H1 (cell line): ENCODE measurements around the gene SMIM32. TPM values are rescaled to one million over a fixed set of nuclear protein-coding genes. Genes with fewer than 3 reads are reported as not detected.

Experiments used
- CTCF ChIA-PET: fragments of 300-600 bp; sonication (Branson Sonifier 250); formaldehyde crosslinking; loops from one replicate; lab custom pipeline; 2021; ENCODE audit not compliant: partially characterized antibody; lab: Charles Lee
- POLR2A ChIA-PET: fragments of 300-600 bp; sonication (Branson Sonifier 250); formaldehyde crosslinking; loops from one replicate; lab custom pipeline; 2021; ENCODE audit warnings: inconsistent platforms; ENCODE audit not compliant: partially characterized antibody; lab: Charles Lee
- DNase-seq, 2 experiments: peaks; one replicate each; pipeline versions ENCODE4 v3.0.0 to v3.0.0-alpha.2; 2010 to 2022; ENCODE audit warnings: low spot score in 2 of 2, low read depth in 1 of 2, mixed read lengths in 1 of 2
- FAIRE-seq: peaks from 2 replicates; lab custom pipeline; 2011; peaks lifted over from hg19 to GRCh38; lab: Jason Lieb, UNC
- H2AFZ ChIP-seq: 2 replicates; pipeline ENCODE4 v1.8.1; 2012; ENCODE audit warnings: low read length, inconsistent platforms
- H2AK5ac ChIP-seq: 2 replicates; pipeline ENCODE4 v1.6.1; 2013; ENCODE audit warnings: low read depth, low read length
- H2BK120ac ChIP-seq: replicated peaks from 2 replicates; pipeline ENCODE3; 2013; ENCODE audit warnings: low read depth, low read length, inconsistent platforms
- H2BK12ac ChIP-seq: 2 replicates; pipeline ENCODE4 v1.6.1; 2013; ENCODE audit warnings: low read depth, low read length
- H2BK15ac ChIP-seq: 2 replicates; pipeline ENCODE4 v1.6.1; 2013; ENCODE audit warnings: low read length
- H2BK20ac ChIP-seq: 2 replicates; pipeline ENCODE4 v1.6.1; 2013; ENCODE audit warnings: low read length
- H2BK5ac ChIP-seq: 2 replicates; pipeline ENCODE4 v1.6.1; 2013; ENCODE audit warnings: low read depth, low read length
- H3K14ac ChIP-seq: 2 replicates; pipeline ENCODE4 v1.6.1; 2013; ENCODE audit warnings: inconsistent platforms; ENCODE audit not compliant: insufficient read length
- H3K18ac ChIP-seq: 2 replicates; pipeline ENCODE4 v1.6.1; 2013; ENCODE audit warnings: low read length; ENCODE audit errors: extremely low read depth
- H3K23ac ChIP-seq: 2 replicates; pipeline ENCODE4 v1.6.1; 2013; ENCODE audit warnings: inconsistent platforms; ENCODE audit not compliant: insufficient read length
- H3K23me2 ChIP-seq: 2 replicates; pipeline ENCODE4 v1.6.1; 2013; ENCODE audit warnings: low read depth, low read length
- H3K27ac ChIP-seq: 2 replicates; pipeline ENCODE4 v1.6.1; 2011; ENCODE audit warnings: low read depth, low read length, inconsistent platforms
- H3K27me3 ChIP-seq, 4 experiments: replicated peaks in 1 of 4; 1 replicate in 1 of 4; 2 replicates in 3 of 4; pipeline versions ENCODE4 v1.6.1 to v1.8.1; 2011 to 2013; ENCODE audit warnings: low read length in 3 of 4, mild to moderate bottlenecking in 3 of 4, inconsistent platforms in 2 of 4, mixed read lengths in 2 of 4, moderate library complexity in 1 of 4; ENCODE audit not compliant: control insufficient read depth in 3 of 4, insufficient read depth in 3 of 4; ENCODE audit errors: extremely low read depth in 1 of 4
- H3K36me3 ChIP-seq, 4 experiments: 2 replicates each; pipeline versions ENCODE4 v1.6.1 to v1.8.1; 2011 to 2013; ENCODE audit warnings: mild to moderate bottlenecking in 4 of 4, low read length in 3 of 4, moderate library complexity in 2 of 4, control low read depth in 1 of 4, inconsistent platforms in 1 of 4; ENCODE audit not compliant: insufficient read depth in 4 of 4, control insufficient read depth in 2 of 4
- H3K4ac ChIP-seq: replicated peaks from 2 replicates; pipeline ENCODE3; 2013; ENCODE audit warnings: low read length, low read depth, mixed read lengths, inconsistent platforms; ENCODE audit not compliant: insufficient read length
- H3K4me1 ChIP-seq, 4 experiments: replicated peaks in 1 of 4; 1 replicate in 1 of 4; 2 replicates in 3 of 4; pipeline versions ENCODE4 v1.6.1 to v1.8.1; 2011 to 2013; ENCODE audit warnings: low read length in 3 of 4, inconsistent platforms in 2 of 4, mixed read lengths in 1 of 4; ENCODE audit not compliant: insufficient read depth in 4 of 4, control insufficient read depth in 3 of 4
- H3K4me2 ChIP-seq, 2 experiments: 2 replicates each; pipeline versions ENCODE4 v1.6.1 to v1.8.1; 2011 to 2013; ENCODE audit warnings: low read depth in 2 of 2, low read length in 2 of 2, control low read depth in 1 of 2, inconsistent platforms in 1 of 2, mild to moderate bottlenecking in 1 of 2; ENCODE audit not compliant: insufficient read depth in 1 of 2
- H3K4me3 ChIP-seq, 4 experiments: fragments of 200-600, 300-600 bp in 1 of 4; sonication (generic), shearing (Covaris generic), sonication (Bioruptor Twin) in 1 of 4; 2 replicates each; pipeline versions ENCODE4 v1.5.1 to v1.8.1; 2011 to 2016; ENCODE audit warnings: low read length in 4 of 4, low read depth in 3 of 4, control low read depth in 2 of 4, inconsistent platforms in 2 of 4, mild to moderate bottlenecking in 2 of 4, mixed read lengths in 1 of 4, moderate library complexity in 1 of 4; ENCODE audit not compliant: insufficient read depth in 2 of 4; ENCODE audit errors: extremely low read depth in 1 of 4
- H3K56ac ChIP-seq: replicated peaks from 2 replicates; pipeline ENCODE3; 2013; ENCODE audit warnings: low read depth, mild to moderate bottlenecking, mixed read lengths, low read length, inconsistent platforms; ENCODE audit not compliant: insufficient read length
- H3K79me1 ChIP-seq: 2 replicates; pipeline ENCODE4 v1.6.1; 2013; ENCODE audit warnings: low read depth, low read length, control low read depth
- H3K79me2 ChIP-seq, 2 experiments: 2 replicates each; pipeline versions ENCODE4 v1.6.1 to v1.8.1; 2012 to 2013; ENCODE audit warnings: low read length in 2 of 2, mild to moderate bottlenecking in 2 of 2, inconsistent platforms in 1 of 2; ENCODE audit not compliant: insufficient read depth in 2 of 2, control insufficient read depth in 1 of 2
- H3K9ac ChIP-seq, 4 experiments: replicated peaks in 1 of 4; 1 replicate in 1 of 4; 2 replicates in 3 of 4; pipeline versions ENCODE4 v1.6.1 to v1.8.1; 2011 to 2013; ENCODE audit warnings: low read depth in 3 of 4, low read length in 3 of 4, control low read depth in 2 of 4, mild to moderate bottlenecking in 2 of 4, moderate library complexity in 2 of 4, inconsistent platforms in 1 of 4; ENCODE audit errors: extremely low read depth in 1 of 4
- H3K9me3 ChIP-seq, 2 experiments: 2 replicates each; pipeline versions ENCODE4 v1.6.1 to v1.8.1; 2012 to 2013; ENCODE audit warnings: mild to moderate bottlenecking in 2 of 2, moderate library complexity in 2 of 2, control low read depth in 1 of 2, inconsistent platforms in 1 of 2, low read depth in 1 of 2, low read length in 1 of 2, mixed read lengths in 1 of 2; ENCODE audit not compliant: insufficient read depth in 2 of 2
- H4K20me1 ChIP-seq, 2 experiments: replicated peaks in 1 of 2; 2 replicates each; pipeline versions ENCODE3 to v1.8.1; 2011 to 2013; ENCODE audit warnings: inconsistent platforms in 2 of 2, low read length in 2 of 2, mild to moderate bottlenecking in 1 of 2; ENCODE audit not compliant: insufficient read depth in 2 of 2, control insufficient read depth in 1 of 2
- H4K5ac ChIP-seq: 2 replicates; pipeline ENCODE4 v1.6.1; 2013; ENCODE audit warnings: low read length, low read depth, mixed read lengths, inconsistent platforms; ENCODE audit not compliant: insufficient read length
- H4K8ac ChIP-seq: 2 replicates; pipeline ENCODE4 v1.8.0; 2013; ENCODE audit warnings: mild to moderate bottlenecking, moderate library complexity, low read length, inconsistent platforms; ENCODE audit not compliant: insufficient read depth; ENCODE audit errors: extremely low read depth
- H4K91ac ChIP-seq: replicated peaks from 2 replicates; pipeline ENCODE3; 2013; ENCODE audit warnings: low read length, mixed read lengths, inconsistent platforms; ENCODE audit not compliant: insufficient read length
- ATF2 ChIP-seq: IDR thresholded peaks from 2 replicates; pipeline ENCODE4 v1.6.1; 2012; ENCODE audit warnings: low read length, inconsistent platforms
- BRCA1 ChIP-seq: IDR thresholded peaks from 2 replicates; pipeline ENCODE4 v1.6.1; 2012; ENCODE audit warnings: low read depth, low read length, improper control_type of control experiment
- CBX5 ChIP-seq: fragments of 300-800, 300-1000 bp; sonication (generic); IDR thresholded peaks from 2 replicates; pipeline ENCODE4 v1.7.1; 2016; ENCODE audit warnings: antibody characterized with exemption, low read length, low read depth
- EZH2 ChIP-seq: fragments of 200-600 bp; sonication (generic); IDR thresholded peaks from 2 replicates; pipeline ENCODE4 v1.7.1; 2012; ENCODE audit warnings: low read depth, mild to moderate bottlenecking, moderate library complexity, low read length, inconsistent platforms; ENCODE audit not compliant: severe bottlenecking
- JUND ChIP-seq: IDR thresholded peaks from 2 replicates; pipeline ENCODE4 v1.6.1; 2011; ENCODE audit warnings: mild to moderate bottlenecking, improper control_type of control experiment, low read length
- KDM4A ChIP-seq: IDR thresholded peaks from one replicate; pipeline ENCODE4 v1.7.1; 2012; ENCODE audit warnings: low read depth, mild to moderate bottlenecking, moderate library complexity, low read length, inconsistent platforms; ENCODE audit not compliant: severe bottlenecking
- SIN3A ChIP-seq, 2 experiments: IDR thresholded peaks in 1 of 2; conservative IDR thresholded peaks in 1 of 2; 2 replicates each; pipeline ENCODE4 v1.6.1; 2011 to 2012; ENCODE audit warnings: low read length in 2 of 2, improper control_type of control experiment in 1 of 2, low read depth in 1 of 2, mild to moderate bottlenecking in 1 of 2
- SIRT6 ChIP-seq: IDR thresholded peaks from one replicate; pipeline ENCODE4 v1.7.1; 2012; ENCODE audit warnings: low read length, inconsistent platforms
- SP4 ChIP-seq: IDR thresholded peaks from 2 replicates; pipeline ENCODE4 v1.6.1; 2012; ENCODE audit warnings: low read length, inconsistent platforms
- TAF1 ChIP-seq: IDR thresholded peaks from 2 replicates; pipeline ENCODE4 v1.6.1; 2011; ENCODE audit warnings: mild to moderate bottlenecking, low read depth, low read length
- TCF12 ChIP-seq: IDR thresholded peaks from 2 replicates; pipeline ENCODE4 v1.6.1; 2011; ENCODE audit warnings: low read depth, mild to moderate bottlenecking, low read length
- USF2 ChIP-seq: IDR thresholded peaks from 2 replicates; pipeline ENCODE4 v1.6.1; 2011; ENCODE audit warnings: low read length, improper control_type of control experiment
- ZNF274 ChIP-seq: IDR thresholded peaks from 2 replicates; pipeline ENCODE4 v1.7.0; 2012; ENCODE audit warnings: low read length, borderline replicate concordance; ENCODE audit errors: extremely low read depth
- polyA plus RNA-seq, 7 experiments: library from polyadenylated mRNA; depleted of rRNA in 3 of 7; stranded (reverse) in 5 of 7; unstranded in 2 of 7; fragments of >200 nt in 5 of 7; fragments of 200-250 nt in 2 of 7; gene quantifications; 1 replicate in 5 of 7; 2 replicates in 1 of 7; 4 replicates in 1 of 7; pipeline versions ENCODE4 v1.2.1 to v1.2.3, GENCODE V29; 2011 to 2013; ENCODE audit warnings: missing spikeins in 2 of 7, mixed read lengths in 2 of 7
- total RNA-seq: library from RNA; stranded (reverse); fragmentation: NEBNext Ultra II Directional; extraction: Animal tissue kit (Norgen Biotek cat#: 25700); gene quantifications from 2 replicates; pipeline ENCODE4 v1.2.1, GENCODE V29; 2021

SMIM32 gene
- total and polyA plus RNA-seq, 2 of the 8 experiments (the other 6 are each of a cell fraction or from before 2014, with no cell fraction given), result 0.09 to 0.22 TPM

- Histone ChIP-seq H3K79me2 (peaks cover 3 to 99% of the 10 kb centered on the region in 2 experiments; a peak in 3 of 4 replicates), H2AFZ (no peak overlapping the region), H4K91ac (no peak overlapping the region), H3K27ac (no peak overlapping the region), H2BK20ac (no peak overlapping the region), H3K4me2 (no peak overlapping the region), H3K36me3 (no peaks in the 10 kb centered on the region), H2BK5ac (no peak overlapping the region), H4K8ac (no peak overlapping the region), H2BK12ac (no peak overlapping the region), H3K56ac (no peak overlapping the region), H3K79me1 (peaks cover 2% of the 10 kb centered on the region; the same call in 1 of the 2 replicates), H2BK15ac (no peak overlapping the region), H3K23me2 (no peaks in the 10 kb centered on the region; the same call in 1 of the 2 replicates), H3K18ac (no peak overlapping the region), H3K14ac (no peak overlapping the region), H2BK120ac (no peak overlapping the region), H3K23ac (no peak overlapping the region), H3K4ac (no peak overlapping the region), H3K9me3 (no peaks in the 10 kb centered on the region), H2AK5ac (no peak overlapping the region), H3K4me1 (no peaks in the 10 kb centered on the region), H3K27me3 (no peaks in the 10 kb centered on the region), H3K9ac (no peak overlapping the region), H4K20me1 (peaks cover 12 to 18% of the 10 kb centered on the region in 2 experiments), H3K4me3 (no peak overlapping the region), H4K5ac (no peak overlapping the region)
- ChIA-PET POLR2A (no interaction called here), CTCF (interaction anchor here (1.2 to 1.4 kb wide), 2 partner anchors 13 to 45 kb away, joined by 3 to 4 read pairs; partner anchors contain the start of gene SMIM32)
- FAIRE-seq (no peak), DNase-seq (no peak)
- no peak for TF ChIP-seq KDM4A
- no peak for TF ChIP-seq BRCA1
- no peak for TF ChIP-seq SP4
- TF ChIP-seq SIRT6, result no peak
- no peak for TF ChIP-seq ATF2
- no peak for TF ChIP-seq ZNF274
- no peak for TF ChIP-seq CBX5
- TF ChIP-seq EZH2, result no peak
- no peak for TF ChIP-seq SIN3A (conservative IDR thresholded peaks at IDR 0.05 in 1 of 2, IDR thresholded peaks at IDR 0.05 in 1 of 2; ENCODE audit: low read depth in 1 of 2, low read length in 2 of 2)
- TF ChIP-seq TCF12, result no peak
- no peak for TF ChIP-seq TAF1
- no peak for TF ChIP-seq JUND
- no peak for TF ChIP-seq USF2
These were observed 45.3 kb downstream of the SMIM32 start for GRCh38 chr5:136147632-136148031.
